Endothelial cell of umbilical vein (primary cell): Measurements from ENCODE around the gene CDC42SE2. TPM values are rescaled to one million over a fixed set of nuclear protein-coding genes. Genes with fewer than 3 reads are reported as not detected.

Experiments
- BruUV-seq: library from RNA; stranded (reverse); fragments of 400-500 nt; replicated peaks from 2 replicates; lab custom pipeline; 2021; lab: Mats Ljungman, UMichigan
- CTCF ChIA-PET: fragments of 300-600, 350-600 bp; sonication (Branson Sonifier 250); formaldehyde crosslinking; loops from one replicate; lab custom pipeline; 2021; ENCODE audit warnings: antibody characterized with exemption, inconsistent platforms; lab: Charles Lee
- POLR2A ChIA-PET: fragments of 300-600, 350-600 bp; sonication (Branson Sonifier 250); formaldehyde crosslinking; loops from one replicate; lab custom pipeline; 2021; ENCODE audit warnings: antibody characterized with exemption, inconsistent platforms; lab: Charles Lee
- DNase-seq: peaks from one replicate; pipeline ENCODE4 v3.0.0-alpha.2; 2011; ENCODE audit warnings: low read depth, low spot score
- FAIRE-seq: peaks from 2 replicates; lab custom pipeline; 2011; peaks lifted over from hg19 to GRCh38; lab: Jason Lieb, UNC
- H2AFZ ChIP-seq: 2 replicates; pipeline ENCODE4 v1.6.0; 2012; ENCODE audit warnings: low read depth, low read length, control low read depth, inconsistent platforms
- H3K27ac ChIP-seq: 2 replicates; pipeline ENCODE4 v1.5.1; 2011; ENCODE audit warnings: low read depth, mild to moderate bottlenecking, control low read depth, low read length, moderate library complexity; ENCODE audit not compliant: insufficient read depth
- H3K27me3 ChIP-seq, 2 experiments: 2 replicates each; pipeline versions ENCODE4 v1.6.0 to v1.6.1; 2011; ENCODE audit warnings: low read length in 2 of 2, mixed read lengths in 1 of 2; ENCODE audit not compliant: control insufficient read depth in 2 of 2, insufficient read depth in 2 of 2
- H3K36me3 ChIP-seq, 2 experiments: 2 replicates in 1 of 2; 3 replicates in 1 of 2; pipeline ENCODE4 v1.5.1; 2011; ENCODE audit warnings: low read length in 2 of 2, mild to moderate bottlenecking in 1 of 2, moderate library complexity in 1 of 2; ENCODE audit not compliant: control insufficient read depth in 2 of 2, insufficient read depth in 2 of 2; ENCODE audit errors: extremely low read depth in 1 of 2
- H3K4me1 ChIP-seq: 3 replicates; pipeline ENCODE4 v1.5.1; 2011; ENCODE audit warnings: mild to moderate bottlenecking, low read length; ENCODE audit not compliant: control insufficient read depth, insufficient read depth; ENCODE audit errors: extremely low read depth
- H3K4me2 ChIP-seq: 2 replicates; pipeline ENCODE4 v1.6.1; 2011; ENCODE audit warnings: low read length, control low read depth, mixed read lengths; ENCODE audit not compliant: insufficient read depth
- H3K4me3 ChIP-seq, 3 experiments: fragments of 200-600 bp in 1 of 3; sonication (generic), shearing (Covaris generic) in 1 of 3; replicated peaks in 1 of 3; 2 replicates each; pipeline ENCODE4 v1.5.1; 2011 to 2016; ENCODE audit warnings: control low read depth in 3 of 3, low read length in 3 of 3, mild to moderate bottlenecking in 2 of 3, inconsistent platforms in 1 of 3, low read depth in 1 of 3, moderate library complexity in 1 of 3; ENCODE audit not compliant: insufficient read depth in 1 of 3
- H3K79me2 ChIP-seq: 2 replicates; pipeline ENCODE4 v1.6.0; 2012; ENCODE audit warnings: low read length, inconsistent platforms; ENCODE audit not compliant: control insufficient read depth, insufficient read depth
- H3K9ac ChIP-seq: replicated peaks from 2 replicates; pipeline ENCODE3; 2011; ENCODE audit warnings: low read length, control low read depth; ENCODE audit not compliant: insufficient read depth; ENCODE audit errors: extremely low read depth
- H3K9me1 ChIP-seq: replicated peaks from 3 replicates; pipeline ENCODE4 v1.6.0; 2011; ENCODE audit warnings: mild to moderate bottlenecking, low read length; ENCODE audit not compliant: control insufficient read depth, insufficient read depth; ENCODE audit errors: extremely low read depth
- H3K9me3 ChIP-seq: replicated peaks from 2 replicates; pipeline ENCODE4 v1.5.1; 2012; ENCODE audit warnings: low read length, inconsistent platforms; ENCODE audit not compliant: control insufficient read depth, insufficient read depth
- H4K20me1 ChIP-seq: replicated peaks from 2 replicates; pipeline ENCODE3; 2011; ENCODE audit warnings: mild to moderate bottlenecking, low read length; ENCODE audit not compliant: control insufficient read depth, insufficient read depth; ENCODE audit errors: extremely low read depth
- CTCF ChIP-seq, 2 donors: IDR thresholded peaks; 1 replicate in 1 of 2; 2 replicates in 1 of 2; pipeline ENCODE4 v1.5.1; 2011; ENCODE audit warnings: low read length in 2 of 2, mild to moderate bottlenecking in 2 of 2, moderate library complexity in 2 of 2, control low read depth in 1 of 2, inconsistent platforms in 1 of 2, low read depth in 1 of 2; ENCODE audit not compliant: insufficient read depth in 1 of 2; ENCODE audit errors: extremely low read depth in 1 of 2
- EZH2 ChIP-seq: IDR thresholded peaks from 2 replicates; pipeline ENCODE4 v1.6.1; 2012; ENCODE audit warnings: borderline replicate concordance, low read depth, mild to moderate bottlenecking, moderate library complexity, low read length, inconsistent platforms; ENCODE audit not compliant: severe bottlenecking
- FOS ChIP-seq: IDR thresholded peaks from 2 replicates; pipeline ENCODE4 v1.6.1; 2011; ENCODE audit warnings: mild to moderate bottlenecking, low read length, moderate library complexity, borderline replicate concordance; ENCODE audit not compliant: insufficient read depth
- GATA2 ChIP-seq: IDR thresholded peaks from 2 replicates; pipeline ENCODE4 v1.7.0; 2011; ENCODE audit warnings: low read depth, mild to moderate bottlenecking, moderate library complexity, mixed read lengths, low read length; ENCODE audit not compliant: insufficient read length, insufficient read depth
- JUN ChIP-seq: IDR thresholded peaks from 2 replicates; pipeline ENCODE4 v1.6.1; 2011; ENCODE audit warnings: borderline replicate concordance, low read depth; ENCODE audit not compliant: insufficient read length, insufficient read depth
- MYC ChIP-seq: IDR thresholded peaks from one replicate; pipeline ENCODE4 v1.6.1; 2011; ENCODE audit warnings: mild to moderate bottlenecking, low read depth, low read length
- POLR2A ChIP-seq: IDR thresholded peaks from 2 replicates; pipeline ENCODE4 v1.6.1; 2012; ENCODE audit warnings: low read depth, mild to moderate bottlenecking, control low read depth, low read length
- POLR2AphosphoS5 ChIP-seq: IDR thresholded peaks from 2 replicates; pipeline ENCODE4 v1.6.1; 2012; ENCODE audit warnings: low read depth, mild to moderate bottlenecking, control low read depth, low read length, moderate library complexity; ENCODE audit not compliant: insufficient read depth
- dilution Hi-C: fragments of 300-500 bp; cut with MboI; formaldehyde crosslinking; loops from one replicate; pipeline ENCODE4 v1.15.0; 2019; ENCODE audit warnings: low sequenced_read_pairs; ENCODE audit not compliant: extremely low pct_ligation_motif_present
- intact Hi-C: fragments of 100-400 bp; cut with micrococcal nuclease; formaldehyde crosslinking; loops from one replicate; pipeline ENCODE4 v1.10.0; 2022
- polyA plus RNA-seq, 4 experiments: library from polyadenylated mRNA; depleted of rRNA in 3 of 4; stranded (reverse) in 3 of 4; unstranded in 1 of 4; fragments of >200 nt; gene quantifications; 2 replicates each; pipeline versions ENCODE4 v1.2.1 to v1.2.3, GENCODE V29; 2011 to 2012; ENCODE audit warnings: missing spikeins in 1 of 4
- total RNA-seq: library from RNA; stranded (reverse); gene quantifications from 2 replicates; pipeline ENCODE4 v1.2.3, GENCODE V29; 2021
- TF ChIP-seq, protein P1 (sequence below): IDR thresholded peaks from 2 replicates; pipeline ENCODE4 v1.6.1; 2011; ENCODE audit not compliant: insufficient read depth, insufficient read length

Gene CDC42SE2
- total and polyA plus RNA-seq, 2 donors (not counting 3 experiments of a cell fraction or from before 2014, with no cell fraction given) = 14.7 to 21.9 TPM

DNA sequence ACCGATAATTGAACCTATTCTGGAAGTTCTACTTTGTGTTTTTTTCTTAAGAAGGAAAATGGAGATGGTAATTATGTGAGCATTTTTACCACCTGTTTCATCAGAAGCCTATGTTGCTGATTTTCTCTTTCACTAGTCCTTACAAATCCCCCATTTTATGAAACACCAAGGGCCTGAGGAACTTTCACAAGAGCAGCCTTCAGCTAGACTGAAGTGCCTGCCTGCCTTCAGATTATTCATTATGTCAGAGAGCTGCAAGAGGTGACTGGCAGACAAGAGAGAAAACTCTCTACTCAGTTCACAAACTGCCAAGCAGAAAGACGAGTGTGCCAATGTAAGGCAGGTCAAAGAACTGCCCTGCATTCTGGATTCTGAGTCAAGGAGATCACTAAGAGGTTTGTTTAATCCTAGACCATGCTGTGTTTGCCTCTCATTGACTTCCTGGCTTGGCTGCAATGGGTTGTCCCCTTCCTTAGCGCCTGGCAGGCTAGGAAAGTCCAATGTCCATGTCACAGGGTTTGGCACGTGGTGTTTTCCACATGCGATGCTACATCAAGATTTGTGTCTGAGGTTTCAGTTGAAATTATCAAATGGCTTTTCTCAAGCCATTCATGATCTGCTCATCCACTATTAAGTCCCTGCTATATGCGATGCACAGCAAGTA lies 143.3 kb downstream of the CDC42SE2 start:
- ChIA-PET POLR2A (no interaction called here), CTCF (interaction anchor here (0.9 kb wide), 1 partner anchor 601 kb away, joined by 3 read pairs; no protein-coding TSS in a partner anchor)
- no TSS peak for BruUV-seq
- dilution Hi-C loops = no loop called here
- Histone ChIP-seq H3K9me1 (no peaks in the 10 kb centered on the region), H3K27me3 (no peaks in the 10 kb centered on the region), H3K36me3 (peaks cover 0 to 3% of the 10 kb centered on the region in 2 experiments), H3K27ac (no peak overlapping the region), H3K4me1 (no peaks in the 10 kb centered on the region), H4K20me1 (no peaks in the 10 kb centered on the region), H3K9me3 (no peaks in the 10 kb centered on the region), H3K4me2 (no peak overlapping the region), H2AFZ (no peak overlapping the region), H3K9ac (no peak overlapping the region), H3K4me3 (no peak overlapping the region), H3K79me2 (no peaks in the 10 kb centered on the region)
- TF ChIP-seq JUN (no peak), EZH2 (no peak), POLR2AphosphoS5 (no peak), FOS (no peak), MYC (no peak), POLR2A (no peak), CTCF (IDR thresholded peaks at IDR 0.05; ENCODE audit: extremely low read depth in 1 of 2, insufficient read depth in 1 of 2, low read depth in 1 of 2, low read length in 2 of 2) (no peak), GATA2 (no peak)
- TF ChIP-seq, protein P1, sequence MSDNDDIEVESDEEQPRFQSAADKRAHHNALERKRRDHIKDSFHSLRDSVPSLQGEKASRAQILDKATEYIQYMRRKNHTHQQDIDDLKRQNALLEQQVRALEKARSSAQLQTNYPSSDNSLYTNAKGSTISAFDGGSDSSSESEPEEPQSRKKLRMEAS = no peak
- DNase-seq (no peak), FAIRE-seq (no peak)
- intact Hi-C loops = no loop called here
